Measurements from ENCODE around the gene PTPRA.

Gene PTPRA

DNA sequence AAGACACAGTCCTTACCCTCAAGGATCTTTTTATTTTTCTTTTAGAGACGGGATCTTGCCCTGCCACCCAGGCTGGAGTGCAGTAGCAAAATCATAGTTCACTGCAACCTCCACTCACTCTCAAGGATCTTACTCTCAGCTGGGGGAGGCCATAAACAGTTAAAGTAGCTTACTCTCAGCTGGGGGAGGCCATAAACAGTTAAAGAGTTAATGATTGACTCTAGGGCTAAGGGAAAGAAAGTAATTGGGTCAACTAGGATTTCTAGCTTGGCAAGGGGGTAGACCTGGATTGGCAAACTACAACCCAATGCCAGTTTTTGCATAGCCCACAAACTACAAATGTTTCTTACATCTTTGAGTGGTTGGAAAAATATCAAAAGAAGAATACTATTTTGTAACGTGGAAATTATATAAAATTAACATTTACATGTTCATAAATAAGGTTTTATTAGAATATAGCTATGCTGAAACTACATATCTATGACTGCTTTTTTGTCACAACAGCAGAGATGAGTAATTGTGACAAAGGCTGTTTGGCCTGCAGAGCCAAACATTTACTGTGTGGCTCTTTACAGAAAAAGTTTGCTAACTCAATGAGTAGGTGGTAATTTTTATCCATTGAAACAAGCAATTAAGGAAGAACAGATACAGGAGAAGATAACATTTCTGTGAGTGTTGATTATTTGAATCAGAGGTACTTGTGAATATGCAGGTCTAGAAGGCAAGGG is 46.4 kb downstream of the PTPRA start:
- no peak overlapping the region for H3K9ac ChIP-seq (ENCODE audit: low read depth in 1 of 2, low read length in 2 of 2)
- H3K4me1 ChIP-seq (ENCODE audit: control insufficient read depth in 2 of 2, insufficient read depth in 2 of 2, low read length in 2 of 2): peaks cover 7 to 10% of the 10 kb centered on the region in 2 donors
- H3K36me3 ChIP-seq (ENCODE audit: control insufficient read depth in 2 of 2, insufficient read depth in 2 of 2, low read length in 2 of 2): peaks cover 0 to 8% of the 10 kb centered on the region in 2 donors
- H3K4me3 ChIP-seq (ENCODE audit: low read length in 2 of 2): no peak overlapping the region
- peak overlapping the region in 1 of 2 donors; percentile 7 for H3K27ac ChIP-seq (ENCODE audit: low read depth in 2 of 2, low read length in 2 of 2)
- H3K9me3 ChIP-seq (ENCODE audit: control insufficient read depth in 2 of 2, low read length in 2 of 2): no peaks in the 10 kb centered on the region
- no peaks in the 10 kb centered on the region for H3K27me3 ChIP-seq (ENCODE audit: control insufficient read depth in 2 of 2, insufficient read depth in 2 of 2, low read length in 2 of 2)

DNA sequence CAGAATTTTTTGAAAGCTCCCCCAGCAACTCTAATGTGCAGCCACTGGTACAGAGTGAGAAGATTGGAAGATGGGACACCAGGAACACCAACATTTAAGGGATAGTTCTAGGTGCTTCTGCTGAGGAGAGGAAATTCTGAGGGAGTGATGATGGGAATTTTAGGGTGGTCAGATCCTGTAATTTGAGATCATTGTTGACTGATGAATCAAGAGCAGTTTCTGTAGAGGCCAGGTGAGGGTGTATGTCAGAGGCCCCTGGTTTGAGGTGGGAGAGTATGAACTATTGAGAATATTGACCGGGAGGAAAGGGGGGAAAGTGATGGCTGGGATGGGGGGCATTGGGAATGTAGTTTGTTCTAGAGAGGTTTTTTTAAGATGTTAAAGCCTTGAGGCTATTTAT is 47.2 kb downstream of the PTPRA start:
- Histone ChIP-seq H3K27ac (ENCODE audit: low read depth in 2 of 2, low read length in 2 of 2) (no peak overlapping the region), H3K36me3 (ENCODE audit: control insufficient read depth in 2 of 2, insufficient read depth in 2 of 2, low read length in 2 of 2) (peaks cover 0 to 11% of the 10 kb centered on the region in 2 donors), H3K9me3 (ENCODE audit: control insufficient read depth in 2 of 2, low read length in 2 of 2) (no peaks in the 10 kb centered on the region), H3K27me3 (ENCODE audit: control insufficient read depth in 2 of 2, insufficient read depth in 2 of 2, low read length in 2 of 2) (no peaks in the 10 kb centered on the region), H3K4me1 (ENCODE audit: control insufficient read depth in 2 of 2, insufficient read depth in 2 of 2, low read length in 2 of 2) (peaks cover 7 to 10% of the 10 kb centered on the region in 2 donors), H3K4me3 (ENCODE audit: low read length in 2 of 2) (no peak overlapping the region), H3K9ac (ENCODE audit: low read depth in 1 of 2, low read length in 2 of 2) (peak overlapping the region in 1 of 2 donors; percentile 19)

DNA sequence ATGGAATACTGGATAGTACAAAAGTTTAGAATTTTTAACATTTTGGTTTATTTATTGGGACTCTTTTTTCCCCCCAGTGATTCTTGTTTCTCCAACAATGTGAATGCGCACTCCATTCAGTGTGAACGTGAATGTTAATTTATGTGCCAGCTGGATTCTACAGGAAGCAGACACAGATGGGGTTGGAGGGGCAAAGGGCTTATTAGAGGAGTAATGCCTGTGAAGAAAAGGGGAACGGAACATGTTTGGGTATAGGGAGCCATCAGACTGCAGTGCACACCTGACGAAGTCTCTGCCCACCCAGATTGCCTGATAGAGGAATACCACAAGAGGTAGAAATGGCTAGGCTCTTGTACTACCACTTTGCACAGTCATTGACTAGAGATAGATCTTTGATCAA is 48.2 kb downstream of the PTPRA start:
- Histone ChIP-seq H3K36me3 (ENCODE audit: control insufficient read depth in 2 of 2, insufficient read depth in 2 of 2, low read length in 2 of 2) (peaks cover 0 to 11% of the 10 kb centered on the region in 2 donors), H3K9me3 (ENCODE audit: control insufficient read depth in 2 of 2, low read length in 2 of 2) (no peaks in the 10 kb centered on the region), H3K4me3 (ENCODE audit: low read length in 2 of 2) (no peak overlapping the region)

DNA sequence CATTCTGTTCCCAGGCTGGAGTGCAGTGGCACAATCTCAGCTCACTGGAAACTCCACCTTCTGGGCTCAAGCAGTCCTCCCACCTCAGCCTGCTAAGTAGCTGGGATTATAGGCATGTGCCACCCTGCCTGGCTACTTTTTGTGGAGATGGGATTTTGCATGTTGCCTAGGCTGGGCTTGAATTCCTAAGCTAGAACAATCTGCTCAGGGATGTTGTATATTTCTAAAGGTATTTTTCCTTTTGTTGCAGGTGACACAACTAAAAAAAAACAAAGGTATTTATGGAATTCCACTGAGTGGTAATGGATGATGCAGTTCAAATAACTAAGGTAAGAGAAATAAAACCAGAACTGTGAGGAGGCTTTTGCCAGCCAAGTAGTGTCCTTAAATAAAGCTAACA is 49.7 kb downstream of the PTPRA start:
- Histone ChIP-seq H3K27me3 (ENCODE audit: control insufficient read depth in 2 of 2, insufficient read depth in 2 of 2, low read length in 2 of 2) (no peaks in the 10 kb centered on the region), H3K4me3 (ENCODE audit: low read length in 2 of 2) (no peak overlapping the region), H3K9ac (ENCODE audit: low read depth in 1 of 2, low read length in 2 of 2) (no peak overlapping the region), H3K27ac (ENCODE audit: low read depth in 2 of 2, low read length in 2 of 2) (no peak overlapping the region), H3K4me1 (ENCODE audit: control insufficient read depth in 2 of 2, insufficient read depth in 2 of 2, low read length in 2 of 2) (peaks cover 7 to 10% of the 10 kb centered on the region in 2 donors), H3K36me3 (ENCODE audit: control insufficient read depth in 2 of 2, insufficient read depth in 2 of 2, low read length in 2 of 2) (peaks cover 0 to 11% of the 10 kb centered on the region in 2 donors), H3K9me3 (ENCODE audit: control insufficient read depth in 2 of 2, low read length in 2 of 2) (no peaks in the 10 kb centered on the region)

More for the DNA sequence above, 48.2 kb downstream of the PTPRA start:
- Histone ChIP-seq H3K27ac (ENCODE audit: low read depth in 2 of 2, low read length in 2 of 2) (no peak overlapping the region), H3K4me1 (ENCODE audit: control insufficient read depth in 2 of 2, insufficient read depth in 2 of 2, low read length in 2 of 2) (peaks cover 7 to 10% of the 10 kb centered on the region in 2 donors), H3K27me3 (ENCODE audit: control insufficient read depth in 2 of 2, insufficient read depth in 2 of 2, low read length in 2 of 2) (no peaks in the 10 kb centered on the region), H3K9ac (ENCODE audit: low read depth in 1 of 2, low read length in 2 of 2) (no peak overlapping the region)

DNA sequence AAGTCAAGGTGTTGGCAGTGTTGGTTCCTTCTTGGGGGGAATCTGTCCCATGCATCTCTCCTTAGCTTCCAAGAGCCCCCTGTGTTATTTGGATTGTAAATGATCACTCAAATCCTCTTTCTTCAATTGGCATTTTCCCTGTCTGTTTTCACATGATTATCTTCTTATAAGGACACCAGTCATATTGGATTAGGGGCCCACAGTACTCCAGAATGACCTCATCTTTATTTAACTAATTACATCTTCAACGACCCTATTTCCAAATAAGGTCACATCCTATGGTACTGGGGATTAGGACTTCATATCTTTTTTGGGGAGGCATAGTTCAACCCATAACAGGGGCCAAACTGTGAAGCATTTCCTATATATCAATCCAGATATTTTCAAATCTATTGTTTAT is 57.3 kb downstream of the PTPRA start:
- no peaks in the 10 kb centered on the region for H3K27me3 ChIP-seq (ENCODE audit: control insufficient read depth in 2 of 2, insufficient read depth in 2 of 2, low read length in 2 of 2)
- no peak overlapping the region for H3K4me3 ChIP-seq (ENCODE audit: low read length in 2 of 2)
- H3K27ac ChIP-seq (ENCODE audit: low read depth in 2 of 2, low read length in 2 of 2): no peak overlapping the region
- H3K4me1 ChIP-seq (ENCODE audit: control insufficient read depth in 2 of 2, insufficient read depth in 2 of 2, low read length in 2 of 2): no peaks in the 10 kb centered on the region
- no peak overlapping the region for H3K9ac ChIP-seq (ENCODE audit: low read depth in 1 of 2, low read length in 2 of 2)
- peaks cover 0 to 9% of the 10 kb centered on the region in 2 donors for H3K36me3 ChIP-seq (ENCODE audit: control insufficient read depth in 2 of 2, insufficient read depth in 2 of 2, low read length in 2 of 2)
- no peaks in the 10 kb centered on the region for H3K9me3 ChIP-seq (ENCODE audit: control insufficient read depth in 2 of 2, low read length in 2 of 2)

DNA sequence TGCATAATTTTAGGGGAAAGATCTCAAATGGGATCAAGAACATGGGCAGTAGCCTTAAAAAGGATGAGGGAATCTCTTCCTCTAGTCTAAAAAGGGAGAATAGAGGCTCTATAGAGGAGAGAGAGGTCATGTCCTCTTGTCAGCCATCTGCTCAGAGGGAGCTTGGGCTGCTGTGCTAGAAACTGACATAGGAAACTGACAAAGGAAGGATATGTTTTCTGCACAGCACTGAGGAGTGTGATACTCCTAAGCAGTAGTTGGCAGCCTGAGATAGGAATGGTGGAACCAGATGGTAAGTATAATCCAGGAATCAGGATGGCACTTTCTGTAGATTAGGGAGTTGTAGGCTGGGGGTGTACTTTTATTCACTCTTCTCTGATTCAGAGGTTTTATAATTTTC is 59.2 kb downstream of the PTPRA start:
- Histone ChIP-seq H3K9ac (ENCODE audit: low read depth in 1 of 2, low read length in 2 of 2) (no peak overlapping the region), H3K4me3 (ENCODE audit: low read length in 2 of 2) (no peak overlapping the region), H3K9me3 (ENCODE audit: control insufficient read depth in 2 of 2, low read length in 2 of 2) (no peaks in the 10 kb centered on the region), H3K27ac (ENCODE audit: low read depth in 2 of 2, low read length in 2 of 2) (no peak overlapping the region), H3K4me1 (ENCODE audit: control insufficient read depth in 2 of 2, insufficient read depth in 2 of 2, low read length in 2 of 2) (no peaks in the 10 kb centered on the region), H3K27me3 (ENCODE audit: control insufficient read depth in 2 of 2, insufficient read depth in 2 of 2, low read length in 2 of 2) (no peaks in the 10 kb centered on the region), H3K36me3 (ENCODE audit: control insufficient read depth in 2 of 2, insufficient read depth in 2 of 2, low read length in 2 of 2) (peaks cover 0 to 9% of the 10 kb centered on the region in 2 donors)

DNA sequence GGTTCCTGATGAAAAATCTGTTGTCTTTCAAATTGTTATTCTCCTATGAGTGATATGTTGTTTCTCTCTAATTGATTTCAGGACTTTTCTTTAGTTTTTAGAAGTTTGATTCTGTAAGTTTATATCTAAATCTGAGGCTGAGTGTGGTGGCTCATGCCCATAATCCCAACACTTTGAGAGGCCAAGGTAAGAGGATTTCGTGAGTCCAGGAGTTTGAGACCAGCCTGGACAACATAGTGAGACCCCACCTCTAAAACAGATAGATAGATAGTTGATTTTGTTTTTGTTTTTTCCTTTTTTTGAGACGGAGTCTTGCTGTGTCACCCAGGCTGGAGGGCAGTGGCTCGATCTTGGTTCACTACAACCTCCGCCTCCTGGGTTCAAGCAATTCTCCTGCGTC is 64.6 kb downstream of the PTPRA start:
- H3K27ac ChIP-seq (ENCODE audit: low read depth in 2 of 2, low read length in 2 of 2): no peak overlapping the region
- H3K4me3 ChIP-seq (ENCODE audit: low read length in 2 of 2): no peak overlapping the region
- no peaks in the 10 kb centered on the region for H3K36me3 ChIP-seq (ENCODE audit: control insufficient read depth in 2 of 2, insufficient read depth in 2 of 2, low read length in 2 of 2)
- no peaks in the 10 kb centered on the region for H3K4me1 ChIP-seq (ENCODE audit: control insufficient read depth in 2 of 2, insufficient read depth in 2 of 2, low read length in 2 of 2)
- H3K9me3 ChIP-seq (ENCODE audit: control insufficient read depth in 2 of 2, low read length in 2 of 2): no peaks in the 10 kb centered on the region
- no peaks in the 10 kb centered on the region for H3K27me3 ChIP-seq (ENCODE audit: control insufficient read depth in 2 of 2, insufficient read depth in 2 of 2, low read length in 2 of 2)
- H3K9ac ChIP-seq (ENCODE audit: low read depth in 1 of 2, low read length in 2 of 2): no peak overlapping the region

DNA sequence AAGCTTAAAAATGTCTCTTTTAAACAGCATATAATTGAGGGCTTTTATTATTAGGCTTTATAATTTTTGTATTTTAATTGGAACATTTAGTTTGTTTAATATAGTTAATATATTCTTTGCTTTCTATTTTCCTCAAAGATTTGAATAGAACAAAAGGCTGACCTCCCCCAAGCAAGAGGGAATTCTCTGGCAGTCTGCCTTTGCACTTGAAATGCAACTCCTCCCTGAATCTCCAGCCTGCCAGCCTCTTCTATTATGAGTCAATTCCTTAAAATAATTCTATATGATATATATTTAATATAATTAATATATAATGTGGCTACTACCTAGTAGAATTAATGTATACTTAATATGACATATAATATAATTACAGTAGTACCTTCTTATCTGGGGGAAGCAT is 69.2 kb downstream of the PTPRA start:
- no peaks in the 10 kb centered on the region for H3K4me1 ChIP-seq (ENCODE audit: control insufficient read depth in 2 of 2, insufficient read depth in 2 of 2, low read length in 2 of 2)
- H3K9ac ChIP-seq (ENCODE audit: low read depth in 1 of 2, low read length in 2 of 2): no peak overlapping the region
- no peaks in the 10 kb centered on the region for H3K27me3 ChIP-seq (ENCODE audit: control insufficient read depth in 2 of 2, insufficient read depth in 2 of 2, low read length in 2 of 2)
- H3K4me3 ChIP-seq (ENCODE audit: low read length in 2 of 2): no peak overlapping the region
- no peaks in the 10 kb centered on the region for H3K9me3 ChIP-seq (ENCODE audit: control insufficient read depth in 2 of 2, low read length in 2 of 2)
- H3K36me3 ChIP-seq (ENCODE audit: control insufficient read depth in 2 of 2, insufficient read depth in 2 of 2, low read length in 2 of 2): no peaks in the 10 kb centered on the region
- H3K27ac ChIP-seq (ENCODE audit: low read depth in 2 of 2, low read length in 2 of 2): no peak overlapping the region

DNA sequence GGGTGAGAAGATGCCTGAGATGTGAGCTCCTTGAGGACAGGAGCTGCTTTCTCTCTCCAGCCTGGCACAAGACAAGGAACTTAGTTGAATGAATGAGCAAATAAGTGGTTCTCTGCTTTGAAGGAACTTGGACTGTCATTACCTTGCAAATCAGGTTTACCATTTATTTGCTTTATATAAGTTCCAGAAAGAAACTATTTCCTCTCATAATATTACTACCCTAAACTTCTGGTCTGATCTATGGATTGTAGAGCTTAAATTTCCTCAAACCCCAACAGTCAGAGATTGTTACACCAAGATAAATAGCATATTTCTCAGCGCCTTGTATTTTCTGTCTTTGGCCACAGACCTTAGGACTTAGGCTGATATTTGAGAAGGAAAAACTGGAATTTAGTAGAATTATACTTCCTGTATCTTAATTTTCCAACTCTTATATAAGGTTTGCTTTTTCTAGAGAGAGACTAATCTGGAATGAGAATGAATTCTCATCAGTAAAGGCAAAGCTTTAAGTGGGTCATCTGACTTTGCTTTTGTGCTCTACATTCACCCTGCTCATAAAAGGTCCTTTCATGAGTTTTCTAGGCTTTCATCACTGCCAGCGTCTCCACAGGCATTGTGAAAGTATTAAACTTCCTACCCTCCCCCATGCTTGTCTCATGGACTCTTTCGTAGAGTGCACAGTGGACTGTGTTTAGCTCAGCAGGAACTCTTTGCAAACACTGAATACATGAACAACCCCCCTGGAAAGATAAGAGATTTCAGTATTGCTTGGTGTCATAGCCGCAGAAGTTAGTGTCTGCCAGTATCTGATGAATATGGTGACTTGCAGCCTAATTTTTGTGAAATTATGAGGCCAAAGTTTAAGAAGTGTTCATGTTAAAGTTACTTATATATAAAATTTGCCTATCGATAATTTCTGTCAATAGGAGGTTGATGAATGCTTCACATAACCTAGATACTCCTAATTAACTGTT is 74.0 kb downstream of the PTPRA start:
- Histone ChIP-seq H3K27ac (ENCODE audit: low read depth in 2 of 2, low read length in 2 of 2) (no peak overlapping the region), H3K4me1 (ENCODE audit: control insufficient read depth in 2 of 2, insufficient read depth in 2 of 2, low read length in 2 of 2) (no peaks in the 10 kb centered on the region), H3K9ac (ENCODE audit: low read depth in 1 of 2, low read length in 2 of 2) (no peak overlapping the region), H3K4me3 (ENCODE audit: low read length in 2 of 2) (no peak overlapping the region), H3K27me3 (ENCODE audit: control insufficient read depth in 2 of 2, insufficient read depth in 2 of 2, low read length in 2 of 2) (no peaks in the 10 kb centered on the region), H3K9me3 (ENCODE audit: control insufficient read depth in 2 of 2, low read length in 2 of 2) (no peaks in the 10 kb centered on the region), H3K36me3 (ENCODE audit: control insufficient read depth in 2 of 2, insufficient read depth in 2 of 2, low read length in 2 of 2) (peaks cover 5 to 6% of the 10 kb centered on the region in 2 donors)

DNA sequence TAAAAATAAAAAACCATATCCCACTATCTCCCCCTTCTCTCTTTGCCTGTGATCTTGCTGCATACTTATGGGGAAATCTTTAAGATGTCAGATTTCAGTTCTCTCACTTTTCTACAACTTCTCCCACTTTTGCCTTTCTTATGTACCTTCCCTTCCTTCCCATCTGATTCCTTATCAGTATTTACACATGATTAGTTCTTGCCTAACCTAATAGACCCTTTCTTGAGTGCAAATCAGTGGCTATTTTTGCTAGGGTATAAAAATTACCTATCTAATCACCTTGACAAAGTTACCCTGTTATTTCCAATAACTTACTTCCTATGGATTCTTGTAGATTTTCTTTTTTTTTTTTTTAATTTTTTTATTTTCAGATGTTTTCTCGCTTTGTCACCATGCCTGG is 75.7 kb downstream of the PTPRA start:
- H3K27me3 ChIP-seq (ENCODE audit: control insufficient read depth in 2 of 2, insufficient read depth in 2 of 2, low read length in 2 of 2): no peaks in the 10 kb centered on the region
- no peak overlapping the region for H3K27ac ChIP-seq (ENCODE audit: low read depth in 2 of 2, low read length in 2 of 2)
- H3K4me1 ChIP-seq (ENCODE audit: control insufficient read depth in 2 of 2, insufficient read depth in 2 of 2, low read length in 2 of 2): no peaks in the 10 kb centered on the region
- no peaks in the 10 kb centered on the region for H3K9me3 ChIP-seq (ENCODE audit: control insufficient read depth in 2 of 2, low read length in 2 of 2)
- peaks cover 5 to 6% of the 10 kb centered on the region in 2 donors for H3K36me3 ChIP-seq (ENCODE audit: control insufficient read depth in 2 of 2, insufficient read depth in 2 of 2, low read length in 2 of 2)
- H3K4me3 ChIP-seq (ENCODE audit: low read length in 2 of 2): no peak overlapping the region
- no peak overlapping the region for H3K9ac ChIP-seq (ENCODE audit: low read depth in 1 of 2, low read length in 2 of 2)
